Cardiac septum (tissue), 1 donor: ENCODE measurements around the gene NPPA. TPM values are rescaled to one million over a fixed set of nuclear protein-coding genes. Genes with fewer than 3 reads are reported as not detected.

ENCODE experiments used
- DNase-seq: peaks from one replicate; pipeline ENCODE4 v3.0.0-alpha.2; 2020; ENCODE audit warnings: low spot score
- intact Hi-C: fragments of 100-400 bp; cut with DNase I; formaldehyde crosslinking; loops from one replicate; pipeline ENCODE4 v1.14.0; 2022
- total RNA-seq: library from RNA; stranded (reverse); fragmentation: NEBNext Ultra II Directional; extraction: Animal tissue kit (Norgen Biotek cat#: 25700); gene quantifications from one replicate; pipeline ENCODE4 v1.2.1, GENCODE V29; 2021
- donor health status: DM: no; HTN: no; CAD: no.

The NPPA gene
- total RNA-seq, 1 donor from 2014 or later = 21,376 TPM

GRCh38 chr1:11800391-11800755 is 47.2 kb downstream of the NPPA start:
- intact Hi-C loops = loop anchor here (5.0 kb wide), 1 partner anchor 63 kb away; the partner anchor contains the start of gene AGTRAP

GRCh38 chr1:11799896-11800295 is 47.7 kb downstream of the NPPA start:
- intact Hi-C loops = loop anchor here (5.0 kb wide), 1 partner anchor 63 kb away; the partner anchor contains the start of gene AGTRAP
- DNase-seq = no peak

More at GRCh38 chr1:11800391-11800755, 47.2 kb downstream of the NPPA start:
- DNase-seq = no peak

GRCh38 chr1:11799099-11799498 is 48.5 kb downstream of the NPPA start:
- DNase-seq = peak; percentile 36
- intact Hi-C loops = no loop called here

- DNase-seq = peak; percentile 83
- intact Hi-C loops = no loop called here
These were observed 49.9 kb downstream of the NPPA start for GRCh38 chr1:11797525-11798216.

GRCh38 chr1:11796036-11796828 is 51.4 kb downstream of the NPPA start:
- intact Hi-C loops = no loop called here
- DNase-seq = peak; percentile 82

Other genes starting within 250 kb of the NPPA start
- gene FBXO2, start 193.4 kb downstream of the NPPA start, total RNA-seq = 2.9 TPM
- 19.8 TPM for gene FBXO44, start 192.9 kb downstream of the NPPA start, total RNA-seq
- 7.1 TPM for gene FBXO6, start 183.6 kb downstream of the NPPA start, total RNA-seq
- gene MAD2L2, start 166.6 kb downstream of the NPPA start, total RNA-seq = 25.0 TPM
- 0.05 TPM for gene DRAXIN, start 156.1 kb downstream of the NPPA start, total RNA-seq
- gene AGTRAP, start 111.6 kb downstream of the NPPA start, total RNA-seq = 17.4 TPM
- 2.3 TPM for gene C1orf167, start 85.6 kb downstream of the NPPA start, total RNA-seq
- gene MTHFR, start 41.8 kb downstream of the NPPA start, total RNA-seq = 33.7 TPM
- gene CLCN6, start 41.6 kb downstream of the NPPA start, total RNA-seq = 26.3 TPM
- gene NPPB, start 11.2 kb upstream of the NPPA start, total RNA-seq = 7,162 TPM
- gene KIAA2013, start 78.6 kb upstream of the NPPA start, total RNA-seq = 42.6 TPM
- 52.6 TPM for gene PLOD1, start 86.9 kb upstream of the NPPA start, total RNA-seq
- 619 TPM for gene MFN2, start 132.7 kb upstream of the NPPA start, total RNA-seq
- gene MIIP, start 171.7 kb upstream of the NPPA start, total RNA-seq = 18.7 TPM
- 1.4 TPM for gene TNFRSF8, start 215.5 kb upstream of the NPPA start, total RNA-seq